ENCODE results near the gene DROSHA. TPM values are rescaled to one million over a fixed set of nuclear protein-coding genes. Genes with fewer than 3 reads are reported as not detected.

The DROSHA gene
- total and polyA plus RNA-seq, 2 donors (not counting 3 experiments of a cell fraction or from before 2014, with no cell fraction given) = 49.1 to 96.4 TPM

- H3K36me3 ChIP-seq (ENCODE audit: control insufficient read depth in 2 of 2, extremely low read depth in 1 of 2, insufficient read depth in 2 of 2, low read length in 2 of 2) = peaks cover 3 to 5% of the 10 kb centered on the region in 2 experiments
- POLR2A ChIA-PET = no interaction called here
- intact Hi-C loops (cut with micrococcal nuclease) = loop anchor here (5.0 kb wide), 1 partner anchor 254 kb away; no protein-coding TSS in a partner anchor
Observed at GRCh38 chr5:31486441-31486840, 45.5 kb downstream of the DROSHA start.

DNA sequence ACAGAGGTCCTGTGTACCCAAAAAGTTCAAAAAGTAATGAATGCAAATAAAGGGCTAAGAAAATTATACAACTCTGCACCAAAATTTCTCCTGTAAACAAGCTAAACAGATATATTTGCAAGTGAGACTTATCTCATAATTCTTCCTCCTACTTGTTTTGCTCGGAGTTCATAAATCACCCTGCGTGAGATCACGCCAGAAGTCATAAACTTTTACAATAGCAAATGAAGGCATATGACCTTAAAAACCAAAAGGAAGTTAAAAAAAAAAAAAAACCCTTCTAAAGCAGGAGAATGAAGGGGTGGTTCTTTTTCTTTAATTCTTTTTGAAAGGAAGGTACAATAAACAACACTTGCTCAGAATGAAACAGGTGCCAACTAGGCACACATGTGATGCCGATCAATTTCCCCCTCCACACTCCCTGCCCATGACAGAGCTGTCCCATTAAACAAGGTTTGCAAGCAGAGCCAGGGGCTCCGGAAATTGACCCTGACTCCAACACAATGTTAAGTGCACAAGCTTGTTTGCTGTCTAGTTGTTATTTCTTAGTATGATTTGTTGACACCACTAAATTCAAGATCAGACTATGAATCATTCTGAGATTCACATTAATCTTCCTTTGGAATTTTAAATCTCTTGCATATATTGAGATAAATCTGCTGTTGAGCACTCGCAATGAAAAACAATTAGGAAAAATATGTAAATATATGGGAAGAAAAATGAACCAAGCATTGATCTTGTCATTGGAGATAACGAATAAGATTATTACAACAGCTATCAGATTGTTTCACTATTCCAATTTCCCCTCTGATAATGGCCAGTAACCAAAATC lies 46.3 kb downstream of the DROSHA start:
- dilution Hi-C loops (cut with MboI; ENCODE audit: extremely low pct_ligation_motif_present, low sequenced_read_pairs) = no loop called here
- Histone ChIP-seq H3K4me2 (ENCODE audit: insufficient read depth, low read length) (peak overlapping the region; percentile 52), H4K20me1 (replicated peaks; ENCODE audit: control insufficient read depth, extremely low read depth, insufficient read depth, low read length) (no peaks in the 10 kb centered on the region), H3K79me2 (ENCODE audit: control insufficient read depth, insufficient read depth, low read length) (no peaks in the 10 kb centered on the region), H3K9me1 (replicated peaks; ENCODE audit: control insufficient read depth, extremely low read depth, insufficient read depth, low read length) (peaks cover 2% of the 10 kb centered on the region), H3K27me3 (ENCODE audit: control insufficient read depth in 2 of 2, insufficient read depth in 2 of 2, low read length in 2 of 2) (no peaks in the 10 kb centered on the region), H2AFZ (ENCODE audit: low read depth, low read length) (no peak overlapping the region), H3K36me3 (ENCODE audit: control insufficient read depth in 2 of 2, extremely low read depth in 1 of 2, insufficient read depth in 2 of 2, low read length in 2 of 2) (peaks cover 3 to 4% of the 10 kb centered on the region in 2 experiments), H3K27ac (ENCODE audit: insufficient read depth, low read depth, low read length) (peak overlapping the region; percentile 50), H3K9ac (replicated peaks; ENCODE audit: extremely low read depth, insufficient read depth, low read length) (peak overlapping the region; percentile 24), H3K4me1 (ENCODE audit: control insufficient read depth, extremely low read depth, insufficient read depth, low read length) (peaks cover 22% of the 10 kb centered on the region), H3K4me3 (replicated peaks in 1 of 3; ENCODE audit: insufficient read depth in 1 of 3, low read depth in 1 of 3, low read length in 3 of 3) (no peak overlapping the region), H3K9me3 (replicated peaks; ENCODE audit: control insufficient read depth, insufficient read depth, low read length) (no peaks in the 10 kb centered on the region)
- ChIA-PET POLR2A (interaction anchor here (0.7 kb wide), 2 partner anchors 13 to 1835 kb away, joined by 3 to 5 read pairs; no protein-coding TSS in a partner anchor), CTCF (interaction anchor here (1.0 to 1.3 kb wide), 3 partner anchors 10 to 88 kb away, joined by 3 to 10 read pairs (median 3); no protein-coding TSS in a partner anchor)
- peak; percentile 70 for FAIRE-seq
- no peak for TF ChIP-seq POLR2A (IDR thresholded peaks at IDR 0.05; ENCODE audit: low read depth, low read length)
- TF ChIP-seq FOS (IDR thresholded peaks at IDR 0.05; ENCODE audit: borderline replicate concordance, insufficient read depth, low read length) = no peak
- TF ChIP-seq POLR2AphosphoS5 (IDR thresholded peaks at IDR 0.05; ENCODE audit: insufficient read depth, low read depth, low read length) = no peak
- peak; percentile 92 for DNase-seq (ENCODE audit: low read depth, low spot score)
- intact Hi-C loops (cut with micrococcal nuclease) = loop anchor here (1.0 to 5.0 kb wide), 2 partner anchors 8 to 253 kb away; no protein-coding TSS in a partner anchor
- BruUV-seq (replicated peaks) = TSS peak; percentile 74

More at GRCh38 chr5:31486441-31486840, 45.5 kb downstream of the DROSHA start:
- CTCF ChIA-PET = interaction anchor here (1.2 kb wide), 1 partner anchor 12 kb away, joined by 3 read pairs; no protein-coding TSS in a partner anchor
- FAIRE-seq (no peak), DNase-seq (ENCODE audit: low read depth, low spot score) (peak; percentile 20)
- H4K20me1 ChIP-seq (replicated peaks; ENCODE audit: control insufficient read depth, extremely low read depth, insufficient read depth, low read length) = no peaks in the 10 kb centered on the region
- H3K79me2 ChIP-seq (ENCODE audit: control insufficient read depth, insufficient read depth, low read length) = no peaks in the 10 kb centered on the region
- H3K4me2 ChIP-seq (ENCODE audit: insufficient read depth, low read length) = no peak overlapping the region
- dilution Hi-C loops (cut with MboI; ENCODE audit: extremely low pct_ligation_motif_present, low sequenced_read_pairs) = no loop called here
- no peak overlapping the region for H2AFZ ChIP-seq (ENCODE audit: low read depth, low read length)
- H3K9me1 ChIP-seq (replicated peaks; ENCODE audit: control insufficient read depth, extremely low read depth, insufficient read depth, low read length) = peaks cover 2% of the 10 kb centered on the region
- peak overlapping the region; percentile 24 for H3K9ac ChIP-seq (replicated peaks; ENCODE audit: extremely low read depth, insufficient read depth, low read length)
- peak overlapping the region; percentile 21 for H3K27ac ChIP-seq (ENCODE audit: insufficient read depth, low read depth, low read length)
- H3K4me3 ChIP-seq (replicated peaks in 1 of 3; ENCODE audit: insufficient read depth in 1 of 3, low read depth in 1 of 3, low read length in 3 of 3) = no peak overlapping the region
- no peaks in the 10 kb centered on the region for H3K27me3 ChIP-seq (ENCODE audit: control insufficient read depth in 2 of 2, insufficient read depth in 2 of 2, low read length in 2 of 2)
- no peaks in the 10 kb centered on the region for H3K9me3 ChIP-seq (replicated peaks; ENCODE audit: control insufficient read depth, insufficient read depth, low read length)
- TF ChIP-seq GATA2 (IDR thresholded peaks at IDR 0.05; ENCODE audit: insufficient read depth, insufficient read length, low read depth, low read length) = no peak
- H3K4me1 ChIP-seq (ENCODE audit: control insufficient read depth, extremely low read depth, insufficient read depth, low read length) = peaks cover 22% of the 10 kb centered on the region
- no TSS peak for BruUV-seq (replicated peaks)

All from endothelial cell of umbilical vein (primary cell).